ENCODE results near the gene HLTF.

HLTF gene

GRCh38 chr3:149120051-149120972 is 34.0 kb upstream of the HLTF start:
- peak; percentile 55 for TF ChIP-seq CTCF (IDR thresholded peaks at IDR 0.05; ENCODE audit: low read depth, low read length)
- DNase-seq (ENCODE audit: extremely low read depth, low read depth) = peak; percentile 48

- no peak for DNase-seq (ENCODE audit: extremely low read depth, low read depth)
- TF ChIP-seq CTCF (IDR thresholded peaks at IDR 0.05; ENCODE audit: low read depth, low read length) = no peak
Measured at GRCh38 chr3:149119466-149119865, 33.1 kb upstream of the HLTF start.

- no peak for DNase-seq (ENCODE audit: extremely low read depth, low read depth)
- no peak for TF ChIP-seq CTCF (IDR thresholded peaks at IDR 0.05; ENCODE audit: low read depth, low read length)
Measured at GRCh38 chr3:149118724-149119123, 32.4 kb upstream of the HLTF start.

- TF ChIP-seq CTCF (IDR thresholded peaks at IDR 0.05; ENCODE audit: low read depth, low read length) = no peak
- DNase-seq (ENCODE audit: extremely low read depth, low read depth) = no peak
Measured at GRCh38 chr3:149115114-149115513, 28.8 kb upstream of the HLTF start.

GRCh38 chr3:149114458-149114857 is 28.1 kb upstream of the HLTF start:
- no peak for TF ChIP-seq CTCF (IDR thresholded peaks at IDR 0.05; ENCODE audit: low read depth, low read length)
- DNase-seq (ENCODE audit: extremely low read depth, low read depth) = no peak

- no peak for TF ChIP-seq CTCF (IDR thresholded peaks at IDR 0.05; ENCODE audit: low read depth, low read length)
- no peak for DNase-seq (ENCODE audit: extremely low read depth, low read depth)
Measured at GRCh38 chr3:149104484-149104883, 18.2 kb upstream of the HLTF start.

GRCh38 chr3:149101641-149102040 is 15.3 kb upstream of the HLTF start:
- DNase-seq (ENCODE audit: extremely low read depth, low read depth) = no peak
- TF ChIP-seq CTCF (IDR thresholded peaks at IDR 0.05; ENCODE audit: low read depth, low read length) = no peak
